Transverse colon (tissue), 3 donors: Measurements from ENCODE around the gene CCL22.

ENCODE experiments used
- CTCF ChIP-seq, 5 experiments: fragments of 200-600 bp in 3 of 5; fragments of 450-650 bp in 2 of 5; sonication (generic) in 3 of 5; IDR thresholded peaks; 1 replicate in 2 of 5; 2 replicates in 3 of 5; pipeline ENCODE4 v1.5.1; 2016 to 2017; ENCODE audit warnings: antibody characterized with exemption in 5 of 5, inconsistent platforms in 3 of 5, mild to moderate bottlenecking in 2 of 5, moderate library complexity in 1 of 5
- EP300 ChIP-seq: sonication (generic); formaldehyde crosslinking; IDR thresholded peaks from one replicate; pipeline ENCODE4 v1.6.1; 2017; ENCODE audit warnings: antibody characterized with exemption, low read depth
- POLR2A ChIP-seq: fragments of 450-650 bp; IDR thresholded peaks from one replicate; pipeline ENCODE4 v1.6.1; 2016; ENCODE audit warnings: antibody characterized with exemption, mild to moderate bottlenecking, moderate library complexity

- no peak for TF ChIP-seq CTCF (IDR thresholded peaks at IDR 0.05)
- no peak for TF ChIP-seq POLR2A
- no peak for TF ChIP-seq EP300
Observed at GRCh38 chr16:57319646-57320045, 38.9 kb upstream of the CCL22 start.
